ENCODE measurements around the gene SLC35A3.

Gene SLC35A3

GRCh38 chr1:99979091-99979490, 9.3 kb downstream of the SLC35A3 start:
- Histone ChIP-seq H3K27me3 (ENCODE audit: control insufficient read depth, insufficient read depth, low read length) (no peaks in the 10 kb centered on the region), H3K27ac (ENCODE audit: low read depth, low read length) (no peak overlapping the region)

GRCh38 chr1:99980928-99981327, 11.1 kb downstream of the SLC35A3 start:
- Histone ChIP-seq H3K4me1 (ENCODE audit: control insufficient read depth, insufficient read depth, low read length) (no peaks in the 10 kb centered on the region), H3K27ac (ENCODE audit: low read depth, low read length) (no peak overlapping the region), H3K36me3 (ENCODE audit: control insufficient read depth, insufficient read depth, low read length) (no peaks in the 10 kb centered on the region), H3K27me3 (ENCODE audit: control insufficient read depth, insufficient read depth, low read length) (no peaks in the 10 kb centered on the region), H3K4me3 (ENCODE audit: low read length) (no peak overlapping the region), H3K9ac (ENCODE audit: low read length) (no peak overlapping the region)

More at GRCh38 chr1:99979091-99979490, 9.3 kb downstream of the SLC35A3 start:
- Histone ChIP-seq H3K36me3 (ENCODE audit: control insufficient read depth, insufficient read depth, low read length) (no peaks in the 10 kb centered on the region), H3K4me1 (ENCODE audit: control insufficient read depth, insufficient read depth, low read length) (no peaks in the 10 kb centered on the region), H3K4me3 (ENCODE audit: low read length) (no peak overlapping the region), H3K9ac (ENCODE audit: low read length) (no peak overlapping the region)

GRCh38 chr1:99986656-99987225, 16.9 kb downstream of the SLC35A3 start:
- Histone ChIP-seq H3K27me3 (ENCODE audit: control insufficient read depth, insufficient read depth, low read length) (no peaks in the 10 kb centered on the region), H3K9ac (ENCODE audit: low read length) (no peak overlapping the region), H3K4me3 (ENCODE audit: low read length) (no peak overlapping the region), H3K4me1 (ENCODE audit: control insufficient read depth, insufficient read depth, low read length) (peaks cover 3% of the 10 kb centered on the region), H3K27ac (ENCODE audit: low read depth, low read length) (no peak overlapping the region), H3K36me3 (ENCODE audit: control insufficient read depth, insufficient read depth, low read length) (no peaks in the 10 kb centered on the region)

GRCh38 chr1:99988210-99988765, 18.5 kb downstream of the SLC35A3 start:
- H3K9ac ChIP-seq (ENCODE audit: low read length) = no peak overlapping the region
- H3K4me3 ChIP-seq (ENCODE audit: low read length) = no peak overlapping the region
- peaks cover 3% of the 10 kb centered on the region for H3K4me1 ChIP-seq (ENCODE audit: control insufficient read depth, insufficient read depth, low read length)
- H3K27ac ChIP-seq (ENCODE audit: low read depth, low read length) = no peak overlapping the region
- H3K27me3 ChIP-seq (ENCODE audit: control insufficient read depth, insufficient read depth, low read length) = no peaks in the 10 kb centered on the region
- no peaks in the 10 kb centered on the region for H3K36me3 ChIP-seq (ENCODE audit: control insufficient read depth, insufficient read depth, low read length)

- Histone ChIP-seq H3K4me1 (ENCODE audit: control insufficient read depth, insufficient read depth, low read length) (no peaks in the 10 kb centered on the region), H3K27me3 (ENCODE audit: control insufficient read depth, insufficient read depth, low read length) (no peaks in the 10 kb centered on the region), H3K27ac (ENCODE audit: low read depth, low read length) (no peak overlapping the region), H3K36me3 (ENCODE audit: control insufficient read depth, insufficient read depth, low read length) (no peaks in the 10 kb centered on the region), H3K9ac (ENCODE audit: low read length) (no peak overlapping the region), H3K4me3 (ENCODE audit: low read length) (no peak overlapping the region)
These were observed 22.4 kb downstream of the SLC35A3 start for GRCh38 chr1:99992044-99992722.

GRCh38 chr1:99992760-99993467, 23.1 kb downstream of the SLC35A3 start:
- H3K36me3 ChIP-seq (ENCODE audit: control insufficient read depth, insufficient read depth, low read length) = no peaks in the 10 kb centered on the region
- H3K27me3 ChIP-seq (ENCODE audit: control insufficient read depth, insufficient read depth, low read length) = no peaks in the 10 kb centered on the region
- H3K4me3 ChIP-seq (ENCODE audit: low read length) = no peak overlapping the region
- no peak overlapping the region for H3K9ac ChIP-seq (ENCODE audit: low read length)
- no peak overlapping the region for H3K27ac ChIP-seq (ENCODE audit: low read depth, low read length)
- H3K4me1 ChIP-seq (ENCODE audit: control insufficient read depth, insufficient read depth, low read length) = no peaks in the 10 kb centered on the region

GRCh38 chr1:99993468-99993845, 23.7 kb downstream of the SLC35A3 start:
- Histone ChIP-seq H3K27ac (ENCODE audit: low read depth, low read length) (no peak overlapping the region), H3K4me3 (ENCODE audit: low read length) (no peak overlapping the region), H3K36me3 (ENCODE audit: control insufficient read depth, insufficient read depth, low read length) (no peaks in the 10 kb centered on the region), H3K27me3 (ENCODE audit: control insufficient read depth, insufficient read depth, low read length) (no peaks in the 10 kb centered on the region), H3K4me1 (ENCODE audit: control insufficient read depth, insufficient read depth, low read length) (no peaks in the 10 kb centered on the region), H3K9ac (ENCODE audit: low read length) (no peak overlapping the region)

GRCh38 chr1:99994496-99994895, 24.7 kb downstream of the SLC35A3 start:
- no peaks in the 10 kb centered on the region for H3K4me1 ChIP-seq (ENCODE audit: control insufficient read depth, insufficient read depth, low read length)
- H3K27ac ChIP-seq (ENCODE audit: low read depth, low read length) = no peak overlapping the region
- H3K4me3 ChIP-seq (ENCODE audit: low read length) = no peak overlapping the region
- no peaks in the 10 kb centered on the region for H3K27me3 ChIP-seq (ENCODE audit: control insufficient read depth, insufficient read depth, low read length)
- no peaks in the 10 kb centered on the region for H3K36me3 ChIP-seq (ENCODE audit: control insufficient read depth, insufficient read depth, low read length)
- H3K9ac ChIP-seq (ENCODE audit: low read length) = no peak overlapping the region

- Histone ChIP-seq H3K4me3 (ENCODE audit: low read length) (no peak overlapping the region), H3K4me1 (ENCODE audit: control insufficient read depth, insufficient read depth, low read length) (no peaks in the 10 kb centered on the region), H3K36me3 (ENCODE audit: control insufficient read depth, insufficient read depth, low read length) (no peaks in the 10 kb centered on the region), H3K9ac (ENCODE audit: low read length) (no peak overlapping the region), H3K27ac (ENCODE audit: low read depth, low read length) (no peak overlapping the region), H3K27me3 (ENCODE audit: control insufficient read depth, insufficient read depth, low read length) (no peaks in the 10 kb centered on the region)
These were observed 27.2 kb downstream of the SLC35A3 start for GRCh38 chr1:99996951-99997350.

- Histone ChIP-seq H3K4me1 (ENCODE audit: control insufficient read depth, insufficient read depth, low read length) (no peaks in the 10 kb centered on the region), H3K9ac (ENCODE audit: low read length) (no peak overlapping the region), H3K27me3 (ENCODE audit: control insufficient read depth, insufficient read depth, low read length) (no peaks in the 10 kb centered on the region), H3K4me3 (ENCODE audit: low read length) (no peak overlapping the region), H3K27ac (ENCODE audit: low read depth, low read length) (no peak overlapping the region), H3K36me3 (ENCODE audit: control insufficient read depth, insufficient read depth, low read length) (no peaks in the 10 kb centered on the region)
These were observed 31.7 kb downstream of the SLC35A3 start for GRCh38 chr1:100001462-100001861.

GRCh38 chr1:100005424-100005823, 35.6 kb downstream of the SLC35A3 start:
- H3K27me3 ChIP-seq (ENCODE audit: control insufficient read depth, insufficient read depth, low read length) = no peaks in the 10 kb centered on the region
- no peak overlapping the region for H3K9ac ChIP-seq (ENCODE audit: low read length)
- H3K4me1 ChIP-seq (ENCODE audit: control insufficient read depth, insufficient read depth, low read length) = no peaks in the 10 kb centered on the region
- H3K4me3 ChIP-seq (ENCODE audit: low read length) = no peak overlapping the region
- no peaks in the 10 kb centered on the region for H3K36me3 ChIP-seq (ENCODE audit: control insufficient read depth, insufficient read depth, low read length)
- no peak overlapping the region for H3K27ac ChIP-seq (ENCODE audit: low read depth, low read length)

GRCh38 chr1:100006688-100007087, 36.9 kb downstream of the SLC35A3 start:
- H3K4me1 ChIP-seq (ENCODE audit: control insufficient read depth, insufficient read depth, low read length) = no peaks in the 10 kb centered on the region
- no peak overlapping the region for H3K27ac ChIP-seq (ENCODE audit: low read depth, low read length)
- H3K36me3 ChIP-seq (ENCODE audit: control insufficient read depth, insufficient read depth, low read length) = no peaks in the 10 kb centered on the region
- no peak overlapping the region for H3K4me3 ChIP-seq (ENCODE audit: low read length)
- no peaks in the 10 kb centered on the region for H3K27me3 ChIP-seq (ENCODE audit: control insufficient read depth, insufficient read depth, low read length)
- H3K9ac ChIP-seq (ENCODE audit: low read length) = no peak overlapping the region

Data from rectal smooth muscle tissue (tissue), 1 donor.